Left hindlimb (tissue), 1 donor: ENCODE data around the gene CAPN1.
A peak's percentile ranks its signal among the peaks of the same experiment; 100 is the strongest.
"Not testable (repeated sequence)": the region's sequence is repeated elsewhere in the genome, so short reads cannot be mapped to it uniquely, and the experiment has no call there.

ENCODE experiments used
- DNase-seq: peaks from one replicate; pipeline ENCODE4 v3.0.0-alpha.2; 2018

CAPN1 gene

DNA sequence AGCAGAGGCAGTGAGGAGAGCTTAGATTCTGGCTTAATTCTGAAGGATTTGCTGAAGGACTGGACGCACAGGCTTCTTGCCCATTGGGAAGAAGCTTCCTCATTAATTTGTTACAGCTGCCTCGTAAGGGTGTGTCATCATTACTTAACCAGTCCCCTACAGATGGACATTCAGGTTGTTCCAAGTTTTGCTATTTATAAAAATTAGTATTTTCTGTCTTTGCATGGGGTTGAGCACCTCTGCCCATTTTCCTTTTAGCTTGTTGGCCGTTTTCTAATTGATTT is 38.1 kb downstream of the CAPN1 start:
- no peak for DNase-seq

- no peak for DNase-seq
Measured at GRCh38 chr11:65221026-65221425, 39.3 kb downstream of the CAPN1 start.

DNA sequence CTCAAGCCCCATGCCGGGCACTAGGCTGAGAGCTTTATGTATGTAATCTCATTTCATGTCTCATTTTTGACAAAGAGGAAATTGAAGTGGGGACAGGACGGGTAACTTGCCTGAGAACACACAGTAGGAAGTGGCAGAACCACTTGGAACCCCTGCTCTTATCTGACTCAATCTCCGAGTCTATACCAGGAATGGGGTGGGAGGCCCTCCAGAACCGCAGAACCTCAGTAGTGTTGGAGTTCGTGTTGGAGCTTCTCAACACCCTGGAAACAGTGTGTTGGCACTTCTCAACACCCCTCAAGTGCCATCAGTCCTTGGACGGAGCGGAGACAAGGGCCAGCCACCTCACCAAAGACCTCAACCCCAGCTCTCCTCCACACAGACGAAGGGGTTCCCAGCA is 41.3 kb downstream of the CAPN1 start:
- DNase-seq: no peak

DNA sequence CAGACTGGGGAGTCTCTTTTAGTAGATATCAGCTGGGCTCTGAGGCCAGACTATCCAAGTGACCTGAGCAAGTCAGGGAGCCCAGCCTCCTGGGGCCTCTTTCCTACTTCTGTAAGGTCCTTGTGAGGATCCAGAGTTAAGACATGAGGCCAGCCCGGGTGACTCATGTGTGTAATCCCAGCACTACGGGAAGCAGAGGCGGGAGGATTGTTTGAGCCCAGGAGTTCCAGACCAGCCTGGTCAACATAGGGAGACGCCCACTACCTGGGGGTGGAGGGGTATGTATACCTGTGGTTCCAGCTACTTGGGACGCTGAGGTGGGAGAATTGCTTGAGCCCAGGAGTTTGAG is 43.2 kb downstream of the CAPN1 start:
- DNase-seq: no peak

DNA sequence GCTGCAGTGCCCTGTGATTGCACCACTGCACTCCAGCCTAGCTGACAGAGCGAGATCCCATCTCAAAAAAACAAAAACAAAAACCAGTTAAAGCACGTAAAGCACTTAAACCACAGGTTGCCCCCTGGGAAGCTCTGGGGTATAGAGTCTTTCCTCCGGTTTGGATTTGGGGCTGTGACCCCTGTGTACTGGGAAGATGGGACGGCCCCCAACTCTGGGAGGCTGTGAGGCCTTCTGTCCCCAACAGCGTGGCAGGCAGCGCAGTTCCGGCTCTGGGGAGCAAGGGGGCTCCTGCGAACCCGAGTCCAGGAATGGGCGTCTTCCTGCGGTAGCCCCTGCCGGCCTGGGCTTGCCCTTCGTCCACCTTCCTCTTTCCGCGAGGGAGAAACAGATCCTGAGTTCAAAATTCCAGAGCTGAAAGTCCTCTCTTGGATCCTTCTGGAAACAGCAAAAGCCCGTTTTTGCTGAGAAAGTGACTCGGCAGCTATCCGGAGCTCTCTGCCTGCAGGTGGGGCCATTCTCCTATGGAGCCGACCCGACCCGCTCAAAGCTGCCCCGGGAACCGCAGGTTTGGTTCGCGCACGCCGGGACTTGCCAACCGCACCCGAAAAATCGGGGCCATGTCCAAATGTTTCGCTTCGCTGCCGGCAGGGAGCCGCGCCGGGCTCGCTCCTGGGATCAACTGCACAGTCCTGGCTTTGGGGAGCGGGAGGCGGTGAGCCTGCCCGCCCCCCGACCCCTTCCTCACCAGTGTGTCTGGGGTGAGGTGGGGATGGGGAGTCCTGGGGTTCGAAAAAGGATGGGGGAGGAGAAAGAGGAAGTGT is 43.8 kb downstream of the CAPN1 start:
- DNase-seq: peak; percentile 69

GRCh38 chr11:65226103-65226442 is 44.3 kb downstream of the CAPN1 start:
- DNase-seq: no peak

GRCh38 chr11:65227879-65228278 is 46.2 kb downstream of the CAPN1 start:
- DNase-seq: no peak

DNA sequence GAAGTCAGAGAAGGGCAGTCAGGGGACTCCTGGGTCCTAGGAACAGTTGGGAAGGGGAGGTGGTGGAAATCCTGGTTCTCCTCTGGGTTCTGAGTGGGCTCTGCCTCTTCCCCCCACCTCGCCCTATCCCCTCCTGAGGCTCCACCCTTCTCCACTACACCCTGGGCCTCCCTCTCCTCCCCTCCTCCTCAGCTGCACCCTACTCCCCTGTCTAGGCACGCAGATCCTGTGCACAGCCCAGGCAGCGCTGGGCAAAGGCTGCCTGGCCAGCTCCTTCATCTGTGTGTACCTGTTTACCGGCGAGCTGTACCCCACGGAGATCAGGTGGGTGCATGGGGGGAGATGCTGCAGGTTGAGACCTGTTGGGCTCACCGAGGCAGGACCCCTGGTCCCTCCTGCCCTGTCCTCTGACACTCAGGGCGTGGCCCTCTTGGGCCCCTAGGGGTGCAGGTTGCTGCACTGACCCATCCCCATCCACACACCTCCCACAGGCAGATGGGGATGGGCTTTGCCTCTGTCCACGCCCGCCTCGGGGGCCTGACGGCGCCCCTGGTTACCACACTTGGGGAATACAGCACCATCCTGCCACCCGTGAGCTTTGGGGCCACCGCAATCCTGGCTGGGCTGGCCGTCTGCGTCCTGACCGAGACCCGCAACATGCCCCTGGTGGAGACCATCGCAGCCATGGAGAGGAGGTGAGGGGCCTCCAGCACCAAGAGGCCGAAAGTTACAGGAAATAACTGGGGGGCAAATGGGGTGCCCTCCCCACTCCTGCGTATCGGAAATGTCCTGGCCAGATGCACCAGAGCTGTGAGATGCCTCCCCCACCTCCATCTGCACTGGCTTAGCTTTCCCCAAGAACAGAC is 54.7 kb downstream of the CAPN1 start:
- DNase-seq: no peak

- DNase-seq: not testable (repeated sequence)
Measured at GRCh38 chr11:65238302-65238701, 56.6 kb downstream of the CAPN1 start.

- DNase-seq: no peak
Measured at GRCh38 chr11:65241134-65241533, 59.4 kb downstream of the CAPN1 start.

- no peak for DNase-seq
Measured at GRCh38 chr11:65241692-65242091, 60.0 kb downstream of the CAPN1 start.

DNA sequence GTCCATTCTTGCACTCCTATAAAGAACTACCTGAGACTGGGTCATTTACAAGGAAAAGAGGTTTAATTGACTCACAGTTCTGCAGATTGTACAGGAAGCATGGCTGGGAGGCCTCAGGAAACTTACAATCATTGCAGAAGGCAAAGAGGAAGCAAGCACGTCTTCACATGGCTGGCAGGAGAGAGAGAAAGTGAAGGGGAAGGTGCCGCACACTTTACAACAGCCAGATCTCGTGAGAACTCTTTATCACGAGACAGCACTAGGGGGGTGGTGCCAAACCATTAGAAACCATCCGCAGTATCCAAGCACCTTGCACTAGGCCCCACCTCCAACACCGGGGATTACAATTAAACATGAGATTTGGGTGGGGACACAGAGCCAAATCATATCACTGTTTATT is 60.7 kb downstream of the CAPN1 start:
- DNase-seq: no peak

DNA sequence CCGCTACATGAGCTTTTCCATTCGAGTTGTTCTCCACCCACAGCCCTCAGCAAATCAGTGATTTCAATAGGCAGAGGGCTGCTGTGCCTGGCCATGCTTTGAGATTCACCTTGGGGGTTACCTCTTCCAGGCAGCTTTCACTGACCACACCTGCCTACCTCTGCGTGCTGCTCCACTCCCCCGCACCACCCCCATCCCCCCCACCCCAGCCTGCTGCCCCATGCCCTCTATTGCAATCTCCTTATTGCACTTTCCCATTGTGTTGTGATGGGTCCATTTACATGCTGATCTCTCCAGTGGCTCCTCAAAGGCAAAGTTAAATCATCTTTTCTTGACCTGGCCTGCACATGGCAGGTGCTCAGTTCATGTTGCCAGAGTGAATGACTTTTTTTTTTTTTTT is 62.1 kb downstream of the CAPN1 start:
- DNase-seq: no peak

DNA sequence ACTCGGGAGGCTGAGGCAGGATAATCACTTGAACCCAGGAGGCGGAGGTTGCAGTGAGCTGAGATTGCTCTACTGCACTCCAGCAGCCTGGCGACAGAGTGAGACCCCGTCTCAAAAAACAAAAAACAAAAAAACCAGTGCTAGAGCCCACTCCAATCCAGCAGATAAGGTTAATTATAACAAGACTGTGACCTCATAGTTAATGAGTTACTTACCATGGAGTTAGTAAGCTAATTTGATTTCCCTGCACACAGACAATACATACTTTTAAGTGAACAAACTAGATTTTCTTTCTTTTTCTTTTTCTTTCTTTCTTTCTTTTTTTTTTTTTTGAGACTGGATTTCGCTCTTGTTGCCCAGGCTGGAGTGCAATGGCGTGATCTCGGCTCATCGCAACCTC is 63.3 kb downstream of the CAPN1 start:
- not testable (repeated sequence) for DNase-seq

GRCh38 chr11:65246506-65246905 is 64.8 kb downstream of the CAPN1 start:
- DNase-seq: no peak

- not testable (repeated sequence) for DNase-seq
Measured at GRCh38 chr11:65248184-65248710, 66.5 kb downstream of the CAPN1 start.

- DNase-seq: no peak
Measured at GRCh38 chr11:65251476-65251875, 69.7 kb downstream of the CAPN1 start.

DNA sequence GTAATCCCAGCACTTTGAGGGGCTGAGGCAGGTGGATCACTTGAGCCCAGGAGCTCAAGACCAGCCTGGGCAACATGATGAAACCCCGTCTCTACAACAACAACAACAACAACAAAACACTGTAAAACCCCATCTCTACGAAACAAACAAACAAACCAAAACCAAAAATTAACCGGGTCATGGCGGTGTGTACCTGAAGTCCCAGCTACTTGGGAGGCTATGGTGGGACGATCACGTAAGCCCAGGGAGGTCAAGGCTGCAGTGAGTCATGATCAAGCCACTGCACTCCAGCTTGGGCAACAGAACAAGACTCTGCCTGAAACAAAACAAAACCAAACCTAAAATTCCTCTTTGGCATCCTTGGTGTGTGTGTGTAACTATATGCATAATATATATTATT is 73.0 kb downstream of the CAPN1 start:
- no peak for DNase-seq

DNA sequence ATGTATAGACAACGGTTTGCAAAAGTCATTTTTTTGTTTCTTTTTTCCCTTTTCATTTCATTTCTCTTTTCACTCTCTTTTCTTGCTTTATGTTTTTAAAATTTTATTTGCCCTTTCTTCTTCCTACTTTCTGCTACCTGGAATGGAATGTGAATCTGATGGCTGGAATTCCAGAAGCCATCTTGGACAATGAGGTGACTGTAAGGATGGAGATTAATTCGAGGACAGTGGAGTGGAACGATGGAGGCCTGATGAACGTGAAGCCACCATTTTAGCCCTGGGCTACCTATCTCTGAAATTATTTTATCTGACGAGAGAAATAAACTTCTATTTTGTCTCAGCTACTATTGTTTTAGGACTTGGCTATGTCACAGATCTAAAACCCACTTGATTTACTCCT is 77.3 kb downstream of the CAPN1 start:
- DNase-seq: no peak

DNA sequence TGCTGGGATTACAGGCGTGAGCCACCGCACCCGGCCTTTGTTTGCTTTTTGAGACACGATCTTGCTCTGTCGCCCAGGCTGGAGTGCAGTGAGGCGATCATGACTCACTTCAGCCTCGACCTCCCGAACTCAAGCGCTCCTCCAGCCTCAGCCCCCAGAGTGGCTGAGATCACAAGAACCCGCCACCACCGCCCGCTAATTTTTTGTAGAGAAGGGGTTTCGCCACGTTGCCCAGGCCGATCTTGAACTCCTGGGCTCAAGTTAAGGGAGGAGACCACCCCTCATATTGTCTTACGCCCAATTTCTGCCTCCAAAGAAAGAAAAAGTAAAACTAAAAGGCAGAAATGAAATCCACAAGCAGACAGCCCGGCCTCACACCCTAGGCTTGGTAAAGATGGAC is 78.6 kb downstream of the CAPN1 start:
- DNase-seq: no peak

- DNase-seq: no peak
Measured at GRCh38 chr11:65260756-65261590, 79.2 kb downstream of the CAPN1 start.
